Measurements from ENCODE around the gene COPS7B. TPM values are rescaled to one million over a fixed set of nuclear protein-coding genes. Genes with fewer than 3 reads are reported as not detected.

Gene COPS7B
- total and polyA plus RNA-seq, 2 of the 8 experiments (the other 6 are each of a cell fraction or from before 2014, with no cell fraction given), result 62.2 to 72.1 TPM

DNA sequence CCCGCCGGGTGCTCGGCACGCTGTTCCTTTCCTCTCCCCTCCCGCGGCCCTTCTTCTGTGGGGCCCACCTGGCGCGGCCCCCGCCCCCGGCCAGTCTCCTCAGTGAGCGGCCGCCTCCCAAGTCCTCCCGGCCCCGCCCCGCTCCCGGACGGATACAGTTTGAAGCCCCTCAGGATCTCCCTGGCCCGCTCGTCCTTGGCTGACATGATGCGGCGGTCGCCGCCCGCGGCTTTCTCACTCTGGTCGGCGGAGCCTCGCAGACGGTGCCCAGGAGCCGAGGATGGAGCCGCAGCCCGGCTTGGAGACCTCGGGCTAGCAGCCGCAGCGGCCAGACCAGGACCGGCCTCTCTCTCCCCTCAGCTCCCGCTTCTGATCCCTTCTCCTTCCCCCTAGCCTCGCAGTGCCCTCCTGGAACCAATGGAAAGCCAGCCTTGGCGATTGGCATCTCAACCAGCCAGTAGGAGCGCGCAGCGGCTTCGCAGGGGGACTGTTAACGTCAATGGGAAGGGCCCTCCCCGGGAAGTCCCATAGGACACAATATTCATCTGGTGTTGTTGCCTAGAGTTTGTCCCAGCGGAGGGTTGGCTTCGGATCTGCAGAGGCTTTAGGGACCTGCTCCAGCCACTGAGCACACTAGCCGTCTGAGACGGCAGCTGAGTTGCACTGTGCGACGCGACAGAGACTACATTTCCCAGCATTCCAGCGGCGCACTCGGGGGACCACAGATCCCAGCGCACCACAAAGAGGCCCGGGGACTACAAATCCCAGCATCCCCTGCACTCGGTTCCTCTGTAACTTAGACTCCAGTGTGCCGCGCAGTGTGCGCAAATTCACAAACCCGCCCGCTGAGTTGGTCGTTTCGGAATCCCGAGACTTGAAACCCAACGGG, 5.1 kb upstream of the COPS7B start, which contains the start of gene PDE6D (continued):
- TF ChIP-seq, protein P1, sequence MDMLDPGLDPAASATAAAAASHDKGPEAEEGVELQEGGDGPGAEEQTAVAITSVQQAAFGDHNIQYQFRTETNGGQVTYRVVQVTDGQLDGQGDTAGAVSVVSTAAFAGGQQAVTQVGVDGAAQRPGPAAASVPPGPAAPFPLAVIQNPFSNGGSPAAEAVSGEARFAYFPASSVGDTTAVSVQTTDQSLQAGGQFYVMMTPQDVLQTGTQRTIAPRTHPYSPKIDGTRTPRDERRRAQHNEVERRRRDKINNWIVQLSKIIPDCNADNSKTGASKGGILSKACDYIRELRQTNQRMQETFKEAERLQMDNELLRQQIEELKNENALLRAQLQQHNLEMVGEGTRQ (IDR thresholded peaks at IDR 0.05; ENCODE audit: low read length), result no peak
- TF ChIP-seq CBX5 (IDR thresholded peaks at IDR 0.05; ENCODE audit: low read depth, low read length), result no peak
- TF ChIP-seq TEAD4 (IDR thresholded peaks at IDR 0.05; ENCODE audit: low read depth, low read length), result peak; percentile 76
- TF ChIP-seq ZNF274 (IDR thresholded peaks at IDR 0.05; ENCODE audit: borderline replicate concordance, extremely low read depth, low read length), result no peak
- TF ChIP-seq GTF2F1 (IDR thresholded peaks at IDR 0.05; ENCODE audit: borderline replicate concordance, low read depth, low read length), result no peak
- TF ChIP-seq RBBP5 (IDR thresholded peaks at IDR 0.05; ENCODE audit: borderline replicate concordance, low read depth, low read length), result peak; percentile 80; the same call in 1 of the 2 replicates
- TF ChIP-seq CBX8 (IDR thresholded peaks at IDR 0.05; ENCODE audit: borderline replicate concordance, low read depth, low read length), result no peak
- TF ChIP-seq SP1 (IDR thresholded peaks at IDR 0.05; ENCODE audit: low read depth, low read length), result peak; percentile 99
- no peak for TF ChIP-seq BRCA1 (IDR thresholded peaks at IDR 0.05; ENCODE audit: low read depth, low read length)
- TF ChIP-seq, protein P2, sequence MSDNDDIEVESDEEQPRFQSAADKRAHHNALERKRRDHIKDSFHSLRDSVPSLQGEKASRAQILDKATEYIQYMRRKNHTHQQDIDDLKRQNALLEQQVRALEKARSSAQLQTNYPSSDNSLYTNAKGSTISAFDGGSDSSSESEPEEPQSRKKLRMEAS (IDR thresholded peaks at IDR 0.05), result no peak
- peak; percentile 74 for TF ChIP-seq ASH2L (IDR thresholded peaks at IDR 0.05; ENCODE audit: low read length)
- TF ChIP-seq KDM4A (IDR thresholded peaks at IDR 0.05; ENCODE audit: low read depth, low read length, severe bottlenecking), result peak; percentile 97
- TF ChIP-seq EZH2 (IDR thresholded peaks at IDR 0.05; ENCODE audit: low read depth, low read length, severe bottlenecking), result no peak
- TF ChIP-seq PHF8 (conservative IDR thresholded peaks at IDR 0.05; ENCODE audit: low read depth, low read length), result peak; percentile 70

Measured in H1 (cell line).